Naive B cell (primary cell): Measurements from ENCODE around the gene TAS2R4. TPM values are rescaled to one million over a fixed set of nuclear protein-coding genes. Genes with fewer than 3 reads are reported as not detected.
"Not testable (repeated sequence)": the region's sequence is repeated elsewhere in the genome, so short reads cannot be mapped to it uniquely, and the experiment has no call there.

Experiments
- ATAC-seq, 2 donors: fragments of 150-1000 bp; cut with Tn5 transposase; 2 replicates each; pipeline ENCODE4 v1.10.0; 2021; ENCODE audit warnings: low read depth in 2 of 2, mild to moderate bottlenecking in 2 of 2, moderate library complexity in 2 of 2
- DNase-seq: peaks from one replicate; pipeline ENCODE4 v3.0.0; 2022
- H3K27ac Mint-ChIP-seq, 6 donors: one replicate each; pipeline ENCODE4 v1.8.0; 2020 to 2022; ENCODE audit warnings: mild to moderate bottlenecking in 6 of 6, mixed read lengths in 6 of 6, moderate library complexity in 5 of 6, inconsistent platforms in 2 of 6
- H3K27me3 Mint-ChIP-seq, 3 donors: one replicate each; pipeline ENCODE4 v1.8.0; 2021 to 2022; ENCODE audit warnings: mixed read lengths in 3 of 3, mild to moderate bottlenecking in 1 of 3
- H3K36me3 Mint-ChIP-seq, 2 donors: one replicate each; pipeline ENCODE4 v1.8.0; 2020 to 2022; ENCODE audit warnings: mixed read lengths in 2 of 2, inconsistent platforms in 1 of 2, mild to moderate bottlenecking in 1 of 2
- H3K4me1 Mint-ChIP-seq, 3 donors: one replicate each; pipeline ENCODE4 v1.8.0; 2020 to 2022; ENCODE audit warnings: mixed read lengths in 3 of 3, inconsistent platforms in 1 of 3, mild to moderate bottlenecking in 1 of 3, moderate library complexity in 1 of 3
- H3K4me3 Mint-ChIP-seq, 8 donors: one replicate each; pipeline ENCODE4 v1.8.0; 2020 to 2022; ENCODE audit warnings: mild to moderate bottlenecking in 8 of 8, mixed read lengths in 8 of 8, moderate library complexity in 8 of 8, inconsistent platforms in 2 of 8
- H3K9me3 Mint-ChIP-seq, 7 donors: one replicate each; pipeline ENCODE4 v1.8.0; 2020 to 2022; ENCODE audit warnings: mixed read lengths in 7 of 7, mild to moderate bottlenecking in 5 of 7, inconsistent platforms in 2 of 7, moderate library complexity in 1 of 7
- polyA plus RNA-seq, 6 donors: library from polyadenylated mRNA; unstranded; fragments of 300-500 nt; fragmentation: Illumina TruSeq; gene quantifications; one replicate each; pipeline ENCODE4 v1.2.3, GENCODE V29; 2021; ENCODE audit warnings: low read depth in 6 of 6

TAS2R4 gene
- polyA plus RNA-seq, 6 donors from 2014 or later, result 0.10 TPM; not detected in 5

DNA sequence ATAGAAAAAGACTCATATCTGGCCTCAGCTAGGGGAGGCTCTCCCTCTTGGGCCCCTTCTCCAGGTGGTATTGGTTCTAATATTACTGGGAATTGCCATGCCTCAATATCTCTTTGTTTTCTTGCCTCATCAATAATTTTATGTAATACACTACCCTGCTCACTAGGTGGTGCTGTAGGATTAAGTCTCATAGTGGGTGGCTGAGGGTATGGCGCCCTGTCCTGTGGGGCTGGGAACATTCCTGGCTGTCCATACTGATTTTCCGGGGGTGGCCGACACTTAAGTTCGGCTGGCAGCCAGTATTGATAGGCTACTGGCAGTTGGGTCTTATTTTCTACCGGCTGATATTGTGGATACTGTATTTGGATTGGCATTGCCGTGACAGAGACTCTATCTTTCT lies 21.5 kb upstream of the TAS2R4 start:
- DNase-seq, result no peak
- ATAC-seq, result no peak
- no peaks in the 10 kb centered on the region for H3K27me3 Mint-ChIP-seq
- peaks cover 75 to 83% of the 10 kb centered on the region in 2 donors for H3K36me3 Mint-ChIP-seq
- peaks cover 0 to 4% (median 4%) of the 10 kb centered on the region in 3 donors for H3K4me1 Mint-ChIP-seq
- H3K27ac Mint-ChIP-seq, result peak overlapping the region in 1 of 6 donors; percentile 8
- no peak overlapping the region for H3K4me3 Mint-ChIP-seq
- peaks cover 0 to 34% (median 30%) of the 10 kb centered on the region in 7 donors for H3K9me3 Mint-ChIP-seq

DNA sequence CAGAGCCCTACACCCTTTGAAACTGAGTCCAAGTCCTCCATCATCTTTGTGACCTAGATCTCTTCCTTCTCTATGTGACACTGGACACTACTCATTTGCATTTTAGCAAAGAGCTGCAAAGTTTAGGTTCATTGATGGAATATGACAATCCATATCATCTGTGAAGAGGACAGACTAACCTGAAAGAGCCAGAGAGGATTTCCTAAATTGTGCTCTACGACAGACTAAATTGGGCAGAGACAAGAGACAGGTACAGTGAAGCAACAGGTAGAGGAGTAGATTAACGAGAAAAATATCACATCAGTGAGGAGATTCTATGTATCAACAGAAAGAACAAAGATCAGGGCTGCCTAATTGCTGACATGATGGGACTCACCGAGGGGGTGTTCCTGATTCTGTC lies 12.7 kb upstream of the TAS2R4 start, which contains the start of gene TAS2R3:
TAS2R3 (plus strand) TSS at position 301 of the 400 bp plus-strand sequence; CDS start at position 363, 62 bp downstream.
- Mint-ChIP-seq H3K9me3 (no peaks in the 10 kb centered on the region), H3K4me3 (no peak within 1 kb of the TSS), H3K27ac (peak within 1 kb of the TSS in 1 of 6 donors; percentile 5), H3K4me1 (peaks cover 0 to 8% (median 5%) of the 10 kb centered on the region in 3 donors), H3K36me3 (peaks cover 41 to 57% of the 10 kb centered on the region in 2 donors), H3K27me3 (no peaks in the 10 kb centered on the region)
- ATAC-seq (no peak), DNase-seq (no peak)

DNA sequence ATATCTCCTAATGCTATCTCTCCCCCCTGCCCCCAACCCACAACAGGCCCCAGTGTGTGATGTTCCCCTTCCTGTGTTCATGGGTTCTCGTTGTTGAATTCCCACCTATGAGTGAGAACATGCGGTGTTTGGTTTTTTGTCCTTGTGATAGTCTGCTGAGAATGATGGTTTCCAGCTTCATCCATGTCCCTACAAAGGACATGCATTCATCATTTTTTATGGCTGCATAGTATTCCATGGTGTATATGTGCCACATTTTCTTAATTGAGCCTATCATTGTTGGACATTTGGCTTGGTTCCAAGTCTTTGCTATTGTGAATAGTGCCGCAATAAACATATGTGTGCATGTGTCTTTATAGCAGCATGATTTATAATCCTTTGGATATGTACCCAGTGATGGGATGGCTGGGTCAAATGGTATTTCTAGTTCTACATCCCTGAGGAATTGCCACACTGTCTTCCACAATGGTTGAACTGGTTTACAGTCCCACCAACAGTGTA lies 6.3 kb upstream of the TAS2R4 start:
- not testable (repeated sequence) for H3K4me1 Mint-ChIP-seq, H3K27me3 Mint-ChIP-seq, H3K9me3 Mint-ChIP-seq, DNase-seq, ATAC-seq
- H3K36me3 Mint-ChIP-seq, result peaks cover 14 to 19% of the 10 kb centered on the region in 2 donors
- H3K27ac Mint-ChIP-seq, result peak overlapping the region in 1 of 6 donors; percentile 53
- peak overlapping the region in 2 of 8 donors; percentile 20 to 63 for H3K4me3 Mint-ChIP-seq

DNA sequence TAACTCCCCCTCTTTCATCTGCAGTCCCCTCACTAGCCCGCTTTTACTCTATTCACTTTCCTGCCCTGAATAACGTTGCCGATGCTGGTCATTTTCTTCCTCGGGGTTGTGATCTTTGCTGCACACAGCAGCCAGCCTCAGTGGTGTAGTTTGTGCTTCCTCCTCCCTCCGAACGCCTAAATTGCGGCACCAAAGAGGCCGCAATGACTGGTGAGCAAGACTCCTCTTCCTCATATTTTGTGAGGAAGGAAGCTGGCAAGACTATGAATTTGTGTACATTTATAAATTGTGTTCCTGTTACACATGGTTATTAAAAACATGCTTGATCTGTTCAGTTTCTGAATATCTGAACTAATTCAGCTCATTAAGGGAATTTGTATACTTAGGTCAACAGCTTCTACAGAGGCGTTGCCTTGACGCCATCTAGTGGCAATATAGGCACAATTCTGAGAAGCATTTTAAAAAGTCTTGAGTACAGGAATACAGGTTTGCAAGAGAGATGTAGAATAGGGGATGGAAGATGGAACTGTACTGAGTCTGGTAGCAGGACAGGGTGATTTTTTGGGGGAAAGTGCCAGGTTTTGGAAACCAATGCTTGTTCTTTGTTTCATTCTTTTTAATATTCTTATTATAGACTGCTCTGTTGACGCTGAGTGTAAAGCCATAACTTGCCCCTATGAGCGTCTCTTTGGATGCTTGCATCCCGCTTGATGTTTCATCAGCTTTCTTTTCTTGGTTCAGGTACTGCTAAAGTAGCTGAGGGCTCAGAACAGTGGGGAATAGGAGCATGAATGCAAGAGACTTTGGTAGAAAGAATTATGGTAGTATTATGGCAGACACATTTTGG lies 9.5 kb downstream of the TAS2R4 start:
- Mint-ChIP-seq H3K9me3 (no peaks in the 10 kb centered on the region), H3K27ac (no peak overlapping the region), H3K27me3 (no peaks in the 10 kb centered on the region), H3K4me1 (no peaks in the 10 kb centered on the region), H3K4me3 (no peak overlapping the region), H3K36me3 (no peaks in the 10 kb centered on the region)
- no peak for ATAC-seq
- peak; percentile 9 for DNase-seq

- Mint-ChIP-seq H3K4me3 (no peak overlapping the region), H3K27me3 (no peaks in the 10 kb centered on the region), H3K9me3 (no peaks in the 10 kb centered on the region), H3K27ac (peak overlapping the region in 2 of 6 donors; percentile 17 to 29), H3K4me1 (no peaks in the 10 kb centered on the region), H3K36me3 (peaks cover 0 to 5% of the 10 kb centered on the region in 2 donors)
- no peak for ATAC-seq
- no peak for DNase-seq
These were observed 11.8 kb downstream of the TAS2R4 start for GRCh38 chr7:141788296-141788695.

GRCh38 chr7:141789917-141790316 lies 13.4 kb downstream of the TAS2R4 start, which contains the start of gene TAS2R5:
Gene TAS2R5, plus strand, starts transcription at chr7:141790217. Its CDS starts 145 bp downstream, at chr7:141790362.
- Mint-ChIP-seq H3K9me3 (no peaks in the 10 kb centered on the region), H3K36me3 (peaks cover 0 to 10% of the 10 kb centered on the region in 2 donors), H3K27me3 (no peaks in the 10 kb centered on the region), H3K4me1 (no peaks in the 10 kb centered on the region), H3K4me3 (no peak within 1 kb of the TSS), H3K27ac (no peak within 1 kb of the TSS)
- ATAC-seq (no peak), DNase-seq (no peak)

DNA sequence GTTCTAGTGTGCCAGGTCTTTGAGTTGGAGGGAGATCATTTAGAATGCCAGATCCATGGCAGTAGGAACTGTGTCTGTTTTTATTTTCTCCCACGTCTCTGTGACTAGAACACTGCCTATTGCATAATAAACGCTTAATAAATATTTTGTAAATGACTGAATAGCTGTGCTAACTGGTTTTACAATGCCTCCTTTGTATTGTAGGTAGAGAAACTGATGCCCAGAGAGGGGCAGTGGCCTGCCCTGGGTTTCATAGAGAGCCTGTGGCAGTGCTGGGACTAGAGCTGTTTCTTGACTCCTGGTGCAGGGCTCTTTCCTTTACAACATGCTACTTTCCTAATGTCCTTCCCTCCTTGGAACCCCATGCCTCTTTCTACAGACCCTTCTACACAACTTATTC lies 16.1 kb downstream of the TAS2R4 start:
- peaks cover 0 to 2% (median 0%) of the 10 kb centered on the region in 7 donors for H3K9me3 Mint-ChIP-seq
- H3K27ac Mint-ChIP-seq, result no peak overlapping the region
- no peak for ATAC-seq
- peaks cover 11 to 17% of the 10 kb centered on the region in 2 donors for H3K36me3 Mint-ChIP-seq
- DNase-seq, result no peak
- H3K4me1 Mint-ChIP-seq, result no peaks in the 10 kb centered on the region
- H3K4me3 Mint-ChIP-seq, result no peak overlapping the region
- no peaks in the 10 kb centered on the region for H3K27me3 Mint-ChIP-seq

DNA sequence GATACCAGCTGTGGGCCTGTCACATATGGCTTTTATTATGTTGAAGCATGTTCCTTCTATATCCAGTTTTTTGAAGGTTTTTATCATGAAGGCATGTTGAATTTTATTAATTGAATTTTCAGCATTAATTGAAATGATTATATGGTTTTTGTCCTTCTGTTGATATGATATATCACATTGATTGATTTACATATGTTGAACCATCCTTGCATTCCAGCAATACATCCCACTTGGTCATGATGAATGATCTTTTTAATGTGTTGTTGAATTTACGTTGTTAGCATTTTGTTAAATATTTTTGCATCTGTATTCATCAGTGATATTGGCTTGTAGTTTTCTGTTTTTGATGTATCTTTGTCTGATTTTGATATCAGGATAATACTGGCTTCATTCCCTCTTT lies 43.6 kb downstream of the TAS2R4 start:
- peaks cover 0 to 1% (median 0%) of the 10 kb centered on the region in 3 donors for H3K27me3 Mint-ChIP-seq
- H3K9me3 Mint-ChIP-seq, result peaks cover 20 to 69% (median 55%) of the 10 kb centered on the region in 7 donors
- ATAC-seq, result no peak

DNA sequence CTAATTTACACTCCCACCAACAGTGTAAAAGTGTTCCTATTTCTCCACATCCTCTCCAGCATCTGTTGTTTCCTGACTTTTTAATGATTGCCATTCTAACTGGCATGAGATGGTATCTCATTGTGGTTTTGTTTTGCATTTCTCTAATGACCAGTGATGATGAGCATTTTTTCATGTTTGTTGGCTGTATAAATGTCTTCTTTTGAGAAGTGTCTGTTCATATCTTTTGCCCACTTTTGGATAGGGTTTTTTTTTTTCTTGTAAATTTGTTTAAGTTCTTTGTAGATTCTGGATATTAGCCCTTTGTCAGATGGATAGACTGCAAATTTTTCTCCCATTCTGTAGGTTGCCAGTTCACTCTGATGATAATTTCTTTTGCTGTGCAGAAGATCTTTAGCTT lies 46.0 kb downstream of the TAS2R4 start:
- not testable (repeated sequence) for H3K27ac Mint-ChIP-seq, H3K4me3 Mint-ChIP-seq, H3K4me1 Mint-ChIP-seq, H3K27me3 Mint-ChIP-seq, DNase-seq, ATAC-seq
- H3K36me3 Mint-ChIP-seq, result peaks cover 36 to 55% of the 10 kb centered on the region in 2 donors
- peaks cover 16 to 71% (median 55%) of the 10 kb centered on the region in 7 donors for H3K9me3 Mint-ChIP-seq

More for the DNA sequence above, 43.6 kb downstream of the TAS2R4 start:
- DNase-seq, result no peak
- Mint-ChIP-seq H3K27ac (no peak overlapping the region), H3K36me3 (peaks cover 36 to 53% of the 10 kb centered on the region in 2 donors), H3K4me1 (no peaks in the 10 kb centered on the region), H3K4me3 (no peak overlapping the region)

Other genes with a start within 250 kb of the TAS2R4 start
- 10 to 100 TPM; 16.5 to 25.1 (median 18.1) TPM for gene AGK, start 225.3 kb upstream of the TAS2R4 start, polyA plus RNA-seq
- gene DENND11, start 74.5 kb upstream of the TAS2R4 start, polyA plus RNA-seq, result 10 to 100 TPM; 11.4 to 32.2 (median 22.9) TPM
- under 1 TPM in 1 of 6 donors, not detected in 5; 0.52 TPM for gene WEE2, start 68.3 kb upstream of the TAS2R4 start, polyA plus RNA-seq
- gene SSBP1, start 38.3 kb upstream of the TAS2R4 start, polyA plus RNA-seq, result 100 to 1,000 TPM; 246 to 345 (median 302) TPM
- gene TAS2R3, start 12.6 kb upstream of the TAS2R4 start, polyA plus RNA-seq, result not detected
- under 1 TPM in 3 of 6 donors, not detected in 3; 0.25 to 0.64 (median 0.36) TPM for gene TAS2R5, start 13.5 kb downstream of the TAS2R4 start, polyA plus RNA-seq
- not detected for gene PRSS37, start 64.8 kb downstream of the TAS2R4 start, polyA plus RNA-seq
- gene OR9A4, start 139.7 kb downstream of the TAS2R4 start, polyA plus RNA-seq, result not detected
- under 1 TPM in 1 of 6 donors, not detected in 5; 0.08 TPM for gene CLEC5A, start 170.3 kb downstream of the TAS2R4 start, polyA plus RNA-seq
- gene TAS2R38, start 197.1 kb downstream of the TAS2R4 start, polyA plus RNA-seq, result not detected
- gene MGAM, start 219.2 kb downstream of the TAS2R4 start, polyA plus RNA-seq, result under 1 TPM in 1 of 6 donors, not detected in 5; 0.09 TPM